IPS DF 4.7 (cell line): ENCODE results near the gene PSD2.

Source experiments
- DNase-seq: peaks from one replicate; pipeline ENCODE4 v3.0.0-alpha.2; 2013; ENCODE audit warnings: low spot score; ENCODE audit errors: extremely low read depth

Gene PSD2

GRCh38 chr5:139763280-139763929 lies 32.2 kb upstream of the PSD2 start:
- DNase-seq = no peak

GRCh38 chr5:139763930-139764791 lies 31.4 kb upstream of the PSD2 start:
- no peak for DNase-seq

- DNase-seq = no peak
Observed at GRCh38 chr5:139764886-139765408, 30.7 kb upstream of the PSD2 start.

- no peak for DNase-seq
Observed at GRCh38 chr5:139765409-139766217, 30.0 kb upstream of the PSD2 start.

- no peak for DNase-seq
Observed at GRCh38 chr5:139767960-139768359, 27.6 kb upstream of the PSD2 start.

GRCh38 chr5:139768807-139769465 lies 26.7 kb upstream of the PSD2 start:
- DNase-seq = no peak

- DNase-seq = no peak
Observed at GRCh38 chr5:139769477-139769876, 26.1 kb upstream of the PSD2 start.

- DNase-seq = no peak
Observed at GRCh38 chr5:139770722-139771121, 24.9 kb upstream of the PSD2 start.

GRCh38 chr5:139772089-139772791 lies 23.4 kb upstream of the PSD2 start:
- DNase-seq = no peak

GRCh38 chr5:139772927-139773690 lies 22.5 kb upstream of the PSD2 start:
- no peak for DNase-seq

- no peak for DNase-seq
Observed at GRCh38 chr5:139774980-139775661, 20.5 kb upstream of the PSD2 start.

GRCh38 chr5:139775872-139776271 lies 19.7 kb upstream of the PSD2 start:
- DNase-seq = no peak

GRCh38 chr5:139776861-139777260 lies 18.7 kb upstream of the PSD2 start:
- DNase-seq = no peak

- no peak for DNase-seq
Observed at GRCh38 chr5:139783436-139783965, 12.1 kb upstream of the PSD2 start.

GRCh38 chr5:139784488-139784887 lies 11.1 kb upstream of the PSD2 start:
- no peak for DNase-seq

GRCh38 chr5:139787257-139787567 lies 8.4 kb upstream of the PSD2 start:
- no peak for DNase-seq

GRCh38 chr5:139787568-139788293 lies 7.9 kb upstream of the PSD2 start:
- DNase-seq = no peak

GRCh38 chr5:139788294-139788910 lies 7.2 kb upstream of the PSD2 start:
- no peak for DNase-seq
